AG10803 (cell line): ENCODE data around the gene PKP1.

Experiments used
- DNase-seq: peaks from one replicate; pipeline ENCODE4 v3.0.0; 2010; ENCODE audit warnings: low read depth
- H3K4me3 ChIP-seq: 2 replicates; pipeline ENCODE4 v1.5.1; 2011; ENCODE audit warnings: mild to moderate bottlenecking, low read length, control low read depth
- CTCF ChIP-seq: conservative IDR thresholded peaks from 2 replicates; pipeline ENCODE4 v1.5.1; 2011; ENCODE audit warnings: mild to moderate bottlenecking, low read length, control low read depth, inconsistent platforms

The PKP1 gene

GRCh38 chr1:201280884-201281283 lies 2.4 kb upstream of the PKP1 start:
- no peak overlapping the region for H3K4me3 ChIP-seq
- DNase-seq = no peak
- no peak for TF ChIP-seq CTCF

- DNase-seq = no peak
- H3K4me3 ChIP-seq = no peak overlapping the region
- TF ChIP-seq CTCF = no peak
These were observed 1.7 kb upstream of the PKP1 start for GRCh38 chr1:201281573-201281972.

GRCh38 chr1:201282216-201282615 lies 1.1 kb upstream of the PKP1 start:
- no peak for DNase-seq
- TF ChIP-seq CTCF = no peak
- H3K4me3 ChIP-seq = no peak overlapping the region

GRCh38 chr1:201283836-201284553 lies 689 bp downstream of the PKP1 start:
- no peak overlapping the region for H3K4me3 ChIP-seq
- TF ChIP-seq CTCF = no peak
- DNase-seq = no peak

- no peak for DNase-seq
- TF ChIP-seq CTCF = no peak
- H3K4me3 ChIP-seq = no peak overlapping the region
These were observed 1.3 kb downstream of the PKP1 start for GRCh38 chr1:201284636-201285035.

GRCh38 chr1:201285846-201286245 lies 2.5 kb downstream of the PKP1 start:
- TF ChIP-seq CTCF = no peak
- H3K4me3 ChIP-seq = no peak overlapping the region
- no peak for DNase-seq

- DNase-seq = no peak
- H3K4me3 ChIP-seq = no peak overlapping the region
- TF ChIP-seq CTCF = no peak
These were observed 3.1 kb downstream of the PKP1 start for GRCh38 chr1:201286445-201286844.
